Smooth muscle cell of the brain vasculature (primary cell): ENCODE data around the gene MBTD1.
"Not testable (repeated sequence)": the region's sequence is repeated elsewhere in the genome, so short reads cannot be mapped to it uniquely, and the experiment has no call there.

Source experiments
- DNase-seq: peaks from one replicate; pipeline ENCODE4 v3.0.0-alpha.2; 2012; ENCODE audit warnings: low read depth, low spot score

The MBTD1 gene

GRCh38 chr17:51255673-51256072 is 4.2 kb downstream of the MBTD1 start:
- DNase-seq: no peak

- no peak for DNase-seq
Observed at GRCh38 chr17:51251010-51251409, 8.8 kb downstream of the MBTD1 start.

GRCh38 chr17:51250314-51250840 is 9.5 kb downstream of the MBTD1 start:
- no peak for DNase-seq

GRCh38 chr17:51245535-51245934 is 14.3 kb downstream of the MBTD1 start:
- no peak for DNase-seq

- no peak for DNase-seq
Observed at GRCh38 chr17:51244041-51244440, 15.8 kb downstream of the MBTD1 start.

GRCh38 chr17:51240275-51240674 is 19.6 kb downstream of the MBTD1 start:
- DNase-seq: no peak

- no peak for DNase-seq
Observed at GRCh38 chr17:51238255-51238887, 21.5 kb downstream of the MBTD1 start.

GRCh38 chr17:51234162-51234561 is 25.7 kb downstream of the MBTD1 start:
- DNase-seq: no peak

GRCh38 chr17:51231999-51232398 is 27.9 kb downstream of the MBTD1 start:
- DNase-seq: no peak

GRCh38 chr17:51230306-51230705 is 29.5 kb downstream of the MBTD1 start:
- no peak for DNase-seq

- no peak for DNase-seq
Observed at GRCh38 chr17:51229889-51230288, 30.0 kb downstream of the MBTD1 start.

GRCh38 chr17:51228161-51228560 is 31.7 kb downstream of the MBTD1 start:
- DNase-seq: no peak

- not testable (repeated sequence) for DNase-seq
Observed at GRCh38 chr17:51225523-51225922, 34.3 kb downstream of the MBTD1 start.

GRCh38 chr17:51224402-51225262 is 35.2 kb downstream of the MBTD1 start:
- no peak for DNase-seq

- DNase-seq: no peak
Observed at GRCh38 chr17:51221322-51221721, 38.5 kb downstream of the MBTD1 start.

GRCh38 chr17:51217946-51218345 is 41.9 kb downstream of the MBTD1 start:
- no peak for DNase-seq

GRCh38 chr17:51214920-51215319 is 44.9 kb downstream of the MBTD1 start:
- no peak for DNase-seq

GRCh38 chr17:51203838-51204237 is 56.0 kb downstream of the MBTD1 start:
- DNase-seq: no peak

GRCh38 chr17:51200846-51201245 is 59.0 kb downstream of the MBTD1 start:
- no peak for DNase-seq

GRCh38 chr17:51200295-51200694 is 59.6 kb downstream of the MBTD1 start:
- no peak for DNase-seq

- no peak for DNase-seq
Observed at GRCh38 chr17:51197754-51198153, 62.1 kb downstream of the MBTD1 start.

- no peak for DNase-seq
Observed at GRCh38 chr17:51191895-51192294, 68.0 kb downstream of the MBTD1 start.

GRCh38 chr17:51189628-51190027 is 70.2 kb downstream of the MBTD1 start:
- DNase-seq: no peak
